HG03159 (cell line): ENCODE data around the gene SHB.
"Not testable (repeated sequence)": the region's sequence is repeated elsewhere in the genome, so short reads cannot be mapped to it uniquely, and the experiment has no call there.

Source experiments
- ATAC-seq: cut with Tn5 transposase; IDR thresholded peaks from one replicate; pipeline ENCODE4 v1.9.1; 2021; ENCODE audit warnings: mild to moderate bottlenecking, moderate library complexity; ENCODE audit not compliant: unreplicated experiment

SHB gene

GRCh38 chr9:37909836-37910235 lies 159.2 kb downstream of the SHB start:
- not testable (repeated sequence) for ATAC-seq

- no peak for ATAC-seq
Measured at GRCh38 chr9:37909326-37909725, 159.7 kb downstream of the SHB start.

GRCh38 chr9:37908698-37909186 lies 160.3 kb downstream of the SHB start:
- ATAC-seq: no peak

- ATAC-seq: no peak
Measured at GRCh38 chr9:37908283-37908682, 160.7 kb downstream of the SHB start.

- ATAC-seq: no peak
Measured at GRCh38 chr9:37906312-37907239, 162.5 kb downstream of the SHB start.

- ATAC-seq: no peak
Measured at GRCh38 chr9:37905776-37906175, 163.3 kb downstream of the SHB start.

- ATAC-seq: no peak
Measured at GRCh38 chr9:37905131-37905505, 163.9 kb downstream of the SHB start.

GRCh38 chr9:37904445-37905130 lies 164.4 kb downstream of the SHB start:
- no peak for ATAC-seq

- ATAC-seq: peak; percentile 72
Measured at GRCh38 chr9:37903647-37904444, 165.2 kb downstream of the SHB start, which contains the start of gene SLC25A51. Gene SLC25A51, minus strand, starts transcription at chr9:37904127. Its CDS starts 15,577 bp downstream, at chr9:37888550.

- ATAC-seq: peak; percentile 23
Measured at GRCh38 chr9:37902796-37903646, 166.0 kb downstream of the SHB start.

- ATAC-seq: no peak
Measured at GRCh38 chr9:37902131-37902530, 166.9 kb downstream of the SHB start.

- ATAC-seq: no peak
Measured at GRCh38 chr9:37899041-37899440, 170.0 kb downstream of the SHB start.

GRCh38 chr9:37897665-37898064 lies 171.4 kb downstream of the SHB start:
- no peak for ATAC-seq

GRCh38 chr9:37892063-37892462 lies 177.0 kb downstream of the SHB start:
- ATAC-seq: no peak

- ATAC-seq: not testable (repeated sequence)
Measured at GRCh38 chr9:37891042-37891441, 178.0 kb downstream of the SHB start.

GRCh38 chr9:37889536-37889935 lies 179.5 kb downstream of the SHB start:
- ATAC-seq: no peak

GRCh38 chr9:37887977-37888583 lies 180.9 kb downstream of the SHB start:
- ATAC-seq: not testable (repeated sequence)

- no peak for ATAC-seq
Measured at GRCh38 chr9:37880916-37881479, 188.0 kb downstream of the SHB start.

- no peak for ATAC-seq
Measured at GRCh38 chr9:37876376-37876775, 192.7 kb downstream of the SHB start.
